Chondrocyte (in vitro differentiated cells): Measurements from ENCODE around the gene TMEM53. TPM values are rescaled to one million over a fixed set of nuclear protein-coding genes. Genes with fewer than 3 reads are reported as not detected.

Experiments used
- DNase-seq: peaks from one replicate; pipeline ENCODE4 v3.0.0; 2021; ENCODE audit warnings: mixed read lengths, low spot score
- H3K27ac Mint-ChIP-seq: one replicate; pipeline ENCODE4 v1.8.0; 2021; ENCODE audit warnings: mild to moderate bottlenecking, moderate library complexity, mixed read lengths; ENCODE audit not compliant: unreplicated experiment
- H3K27me3 Mint-ChIP-seq: 2 replicates; pipeline ENCODE4 v1.8.0; 2021; ENCODE audit warnings: low read depth, mixed read lengths
- H3K36me3 Mint-ChIP-seq: 2 replicates; pipeline ENCODE4 v1.8.0; 2021; ENCODE audit warnings: low read depth, mixed read lengths
- H3K4me1 Mint-ChIP-seq: 2 replicates; pipeline ENCODE4 v1.8.0; 2021; ENCODE audit warnings: low read depth, mild to moderate bottlenecking, mixed read lengths
- H3K4me3 Mint-ChIP-seq: one replicate; pipeline ENCODE4 v1.8.0; 2021; ENCODE audit warnings: mild to moderate bottlenecking, moderate library complexity, mixed read lengths; ENCODE audit not compliant: unreplicated experiment
- H3K9me3 Mint-ChIP-seq: 2 replicates; pipeline ENCODE4 v1.8.0; 2021; ENCODE audit warnings: low read depth, mixed read lengths
- long read RNA-seq: library from polyadenylated mRNA; stranded (forward); transcript quantifications from one replicate; pipeline ENCODE4 v2.0.0, GENCODE V29; 2021
- total RNA-seq: library from RNA; stranded (reverse); gene quantifications from 3 replicates; pipeline ENCODE4 v1.2.1, GENCODE V29; 2021
- TF ChIP-seq, protein P1 (sequence below): fragments of 200-600 bp; sonication (generic); IDR thresholded peaks from 2 replicates; pipeline ENCODE4 v1.5.0; 2021; ENCODE audit warnings: antibody characterized with exemption, mild to moderate bottlenecking, moderate library complexity

TMEM53 gene
- 5.2 to 7.2 TPM (median 5.8 TPM) in 3 replicates for total RNA-seq
- long read RNA-seq, transcript TMEM53-202 (3 exons, 2,310 nt), result major isoform, 16 of 30 reads
- long read RNA-seq, partial matches to known transcripts, result 0 of 30 reads
- long read RNA-seq, other reads (novel, unspliced or antisense), result 6 of 30 reads

DNA sequence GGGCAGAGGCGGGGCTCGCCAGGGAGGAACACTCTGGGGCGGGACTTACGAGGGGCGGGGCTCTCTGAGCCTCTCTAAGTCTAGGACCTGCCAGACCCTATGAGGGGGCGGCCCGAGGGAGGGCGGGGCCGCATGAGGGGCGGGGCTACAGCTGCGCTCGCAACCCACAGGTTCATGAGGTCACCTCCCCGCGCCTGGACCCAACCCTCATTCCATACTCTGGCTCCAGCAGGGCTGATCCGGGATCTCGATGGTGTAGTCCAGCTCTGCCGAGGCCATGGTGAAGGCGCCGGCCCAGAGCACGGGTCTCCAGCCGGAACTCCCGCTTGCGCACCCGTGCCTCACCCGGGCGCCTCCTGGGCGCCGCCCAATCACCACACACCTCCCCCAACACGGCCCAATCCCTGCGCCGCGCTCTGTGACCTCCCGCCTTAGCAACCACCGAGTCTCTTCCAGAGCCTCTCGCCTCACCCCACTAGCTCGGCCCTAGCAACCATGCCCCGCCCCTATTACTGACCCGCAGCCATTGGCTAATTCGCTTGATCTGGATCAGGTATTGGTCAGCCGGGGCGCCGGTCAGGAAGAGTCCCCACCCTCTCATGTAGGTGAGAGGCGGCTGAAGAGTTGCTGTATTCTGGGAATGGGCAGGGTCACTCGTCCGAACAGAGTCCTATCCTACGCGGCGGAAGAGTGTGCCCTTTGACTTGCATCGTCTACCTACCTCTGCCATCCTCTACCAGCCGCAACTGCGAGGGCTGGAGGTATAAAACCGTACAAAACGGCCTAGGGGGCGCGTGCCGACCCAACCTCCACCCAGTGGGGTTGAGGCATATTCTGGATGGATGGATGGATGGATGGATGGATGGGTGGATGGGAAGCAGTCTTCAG is at the start of gene TMEM53, which contains the start of gene ARMH1:
Gene TMEM53 (minus strand): TSS at position 369 of the 888 bp plus-strand sequence. CDS start 90 bp downstream, at position 279.
Gene ARMH1 (plus strand): TSS at position 602 of the 888 bp plus-strand sequence. CDS start 14,984 bp downstream, outside the sequence.
- Mint-ChIP-seq H3K4me3 (peak within 1 kb of the TSS; percentile 82), H3K4me1 (peaks cover 29% of the 10 kb centered on the region), H3K9me3 (no peaks in the 10 kb centered on the region), H3K27me3 (no peaks in the 10 kb centered on the region), H3K27ac (peak within 1 kb of the TSS; percentile 96), H3K36me3 (peaks cover 2% of the 10 kb centered on the region)
- DNase-seq, result peak; percentile 100
- TF ChIP-seq, protein P1, sequence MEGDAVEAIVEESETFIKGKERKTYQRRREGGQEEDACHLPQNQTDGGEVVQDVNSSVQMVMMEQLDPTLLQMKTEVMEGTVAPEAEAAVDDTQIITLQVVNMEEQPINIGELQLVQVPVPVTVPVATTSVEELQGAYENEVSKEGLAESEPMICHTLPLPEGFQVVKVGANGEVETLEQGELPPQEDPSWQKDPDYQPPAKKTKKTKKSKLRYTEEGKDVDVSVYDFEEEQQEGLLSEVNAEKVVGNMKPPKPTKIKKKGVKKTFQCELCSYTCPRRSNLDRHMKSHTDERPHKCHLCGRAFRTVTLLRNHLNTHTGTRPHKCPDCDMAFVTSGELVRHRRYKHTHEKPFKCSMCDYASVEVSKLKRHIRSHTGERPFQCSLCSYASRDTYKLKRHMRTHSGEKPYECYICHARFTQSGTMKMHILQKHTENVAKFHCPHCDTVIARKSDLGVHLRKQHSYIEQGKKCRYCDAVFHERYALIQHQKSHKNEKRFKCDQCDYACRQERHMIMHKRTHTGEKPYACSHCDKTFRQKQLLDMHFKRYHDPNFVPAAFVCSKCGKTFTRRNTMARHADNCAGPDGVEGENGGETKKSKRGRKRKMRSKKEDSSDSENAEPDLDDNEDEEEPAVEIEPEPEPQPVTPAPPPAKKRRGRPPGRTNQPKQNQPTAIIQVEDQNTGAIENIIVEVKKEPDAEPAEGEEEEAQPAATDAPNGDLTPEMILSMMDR, result peak; percentile 45

DNA sequence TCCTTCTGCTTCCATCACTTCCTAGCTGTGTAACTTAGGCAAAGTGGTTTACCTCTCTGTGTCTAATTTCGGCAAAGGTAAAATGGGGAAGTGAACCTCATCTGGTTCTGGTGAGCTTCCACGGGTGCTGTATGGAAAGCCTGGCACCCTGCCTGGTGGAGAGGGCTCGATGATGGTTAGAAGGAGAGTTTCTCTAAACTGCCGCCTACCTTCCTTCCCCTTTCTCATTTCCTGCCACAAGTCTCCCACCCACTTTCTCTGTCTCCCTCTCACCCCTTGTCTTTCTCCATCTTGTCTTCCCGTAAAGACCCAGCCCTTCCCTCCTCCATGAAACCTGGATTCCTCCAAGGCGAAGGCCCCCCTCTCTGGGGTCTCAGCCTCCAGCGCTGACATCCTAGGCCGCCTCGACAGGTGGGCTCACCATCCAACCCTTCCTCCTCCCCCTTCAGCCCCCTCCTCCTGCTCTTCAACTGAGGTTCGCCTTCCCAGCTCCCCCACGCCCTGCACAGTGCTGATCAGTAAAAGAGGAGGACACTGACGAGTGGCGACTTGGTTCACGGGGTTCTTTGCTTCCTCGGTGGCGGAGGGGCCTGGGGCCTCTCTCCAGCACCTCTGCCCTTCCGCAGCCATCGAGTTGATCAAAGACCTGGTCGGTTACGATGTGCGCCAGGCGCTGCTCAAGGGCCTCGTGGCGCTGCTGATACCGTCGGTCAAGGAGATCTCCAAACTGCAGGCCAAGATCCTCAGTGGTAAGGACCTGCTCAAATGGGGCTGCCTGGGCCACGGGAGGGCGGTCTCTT is 49.4 kb upstream of the TMEM53 start:
- TF ChIP-seq, protein P1, result no peak
- Mint-ChIP-seq H3K27ac (no peak overlapping the region), H3K4me3 (no peak overlapping the region), H3K4me1 (peaks cover 8% of the 10 kb centered on the region), H3K27me3 (no peaks in the 10 kb centered on the region), H3K9me3 (no peaks in the 10 kb centered on the region), H3K36me3 (no peaks in the 10 kb centered on the region)
- DNase-seq, result no peak

DNA sequence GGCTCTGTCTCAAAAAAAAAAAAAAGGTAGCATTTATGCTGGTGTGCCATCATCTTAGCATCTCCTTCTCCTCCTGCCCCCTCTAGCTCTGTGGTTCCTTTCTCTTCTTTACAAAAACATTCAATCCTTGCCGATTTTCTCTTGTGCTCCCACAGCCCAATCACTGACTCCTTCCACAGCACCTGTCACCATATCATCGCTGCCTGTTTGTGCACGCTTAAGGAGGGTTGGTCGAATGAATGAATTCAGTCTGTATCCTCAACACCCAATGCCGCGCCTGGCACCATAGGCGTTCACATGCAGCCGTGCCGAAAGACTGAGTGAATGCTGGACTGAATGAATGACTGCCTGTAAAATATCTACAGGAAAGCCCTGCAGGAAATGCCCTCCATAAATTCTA is 48.8 kb upstream of the TMEM53 start:
- Mint-ChIP-seq H3K9me3 (no peaks in the 10 kb centered on the region), H3K4me3 (no peak overlapping the region), H3K27me3 (no peaks in the 10 kb centered on the region), H3K27ac (no peak overlapping the region), H3K4me1 (peaks cover 8% of the 10 kb centered on the region), H3K36me3 (no peaks in the 10 kb centered on the region)
- TF ChIP-seq, protein P1, result no peak
- no peak for DNase-seq

DNA sequence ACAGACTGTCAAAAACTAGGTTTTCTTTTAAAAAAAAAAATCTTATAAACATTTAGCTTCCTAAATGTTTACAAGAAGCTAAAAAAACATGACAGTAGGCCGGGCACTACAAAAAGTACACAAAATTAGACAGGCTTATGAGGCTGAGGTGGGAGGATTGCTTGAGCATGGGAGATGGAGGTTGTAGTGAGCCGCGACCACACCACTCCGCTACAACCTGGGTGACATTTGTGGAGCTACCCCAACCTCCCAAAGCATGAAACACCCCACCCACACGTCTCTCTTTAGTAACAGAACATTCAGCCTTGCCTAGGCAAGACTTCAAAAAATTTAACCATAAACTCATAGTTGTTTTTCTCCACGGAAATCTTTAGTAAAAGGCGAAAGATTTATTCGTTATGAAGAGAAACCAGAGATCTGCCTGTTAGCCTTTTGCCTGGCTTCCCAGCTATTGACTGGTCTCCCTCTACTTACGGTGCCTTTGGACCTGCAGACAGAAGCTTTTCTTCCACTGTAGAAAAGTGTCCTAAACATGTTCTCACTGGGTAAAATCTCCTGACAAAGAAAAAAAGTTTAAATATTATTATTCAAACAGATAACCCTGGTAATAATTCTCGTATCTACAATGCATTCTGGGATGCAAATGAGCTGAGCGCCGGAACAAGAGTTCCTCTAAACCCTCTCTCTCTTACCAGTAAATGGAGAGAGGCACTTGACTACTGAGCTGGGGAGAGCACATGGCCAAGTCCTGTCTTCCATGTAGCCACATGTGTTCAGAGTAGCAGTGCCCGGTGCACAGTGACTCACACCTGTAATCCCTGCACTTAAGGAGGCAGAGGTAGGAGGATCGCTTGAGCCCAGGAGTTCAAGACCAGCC is 47.4 kb upstream of the TMEM53 start:
- H3K4me3 Mint-ChIP-seq, result no peak overlapping the region

More for the DNA sequence above, 47.4 kb upstream of the TMEM53 start:
- H3K27me3 Mint-ChIP-seq, result no peaks in the 10 kb centered on the region
- peaks cover 5% of the 10 kb centered on the region for H3K4me1 Mint-ChIP-seq
- peak overlapping the region; percentile 70 for H3K27ac Mint-ChIP-seq
- H3K9me3 Mint-ChIP-seq, result no peaks in the 10 kb centered on the region
- no peak for DNase-seq
- TF ChIP-seq, protein P1, result no peak
- H3K36me3 Mint-ChIP-seq, result no peaks in the 10 kb centered on the region
